T-helper 2 cell treated with Interferon-gamma antibody and Interleukin-4, amounts not matched to agents 5 μg/mL and 100 μg/mL, for 36 hours (primary cell): ENCODE data around the gene SLC3A2.
"Not testable (repeated sequence)": the region's sequence is repeated elsewhere in the genome, so short reads cannot be mapped to it uniquely, and the experiment has no call there.

Experiments
- DNase-seq: peaks from one replicate; pipeline ENCODE4 v3.0.0; 2021; ENCODE audit warnings: low spot score
- H3K27ac Mint-ChIP-seq: one replicate; pipeline ENCODE4 v1.8.0; 2021; ENCODE audit warnings: mild to moderate bottlenecking, mixed read lengths
- H3K27me3 Mint-ChIP-seq: one replicate; pipeline ENCODE4 v1.8.0; 2021; ENCODE audit warnings: low read depth, mixed read lengths
- H3K36me3 Mint-ChIP-seq: one replicate; pipeline ENCODE4 v1.8.0; 2021; ENCODE audit warnings: low read depth, mixed read lengths
- H3K4me1 Mint-ChIP-seq: one replicate; pipeline ENCODE4 v1.8.0; 2021; ENCODE audit warnings: low read depth, mixed read lengths
- H3K4me3 Mint-ChIP-seq: one replicate; pipeline ENCODE4 v1.8.0; 2022; ENCODE audit warnings: mild to moderate bottlenecking, moderate library complexity, mixed read lengths
- H3K9me3 Mint-ChIP-seq: one replicate; pipeline ENCODE4 v1.8.0; 2021; ENCODE audit warnings: mixed read lengths

The SLC3A2 gene

GRCh38 chr11:62931499-62932278, 51.0 kb downstream of the SLC3A2 start:
- peaks cover 44% of the 10 kb centered on the region for H3K27me3 Mint-ChIP-seq
- no peak for DNase-seq
- H3K27ac Mint-ChIP-seq, result no peak overlapping the region

GRCh38 chr11:62933285-62933684, 52.6 kb downstream of the SLC3A2 start:
- H3K27me3 Mint-ChIP-seq, result peaks cover 28% of the 10 kb centered on the region
- no peak overlapping the region for H3K4me3 Mint-ChIP-seq
- no peaks in the 10 kb centered on the region for H3K4me1 Mint-ChIP-seq
- H3K36me3 Mint-ChIP-seq, result no peaks in the 10 kb centered on the region
- no peak for DNase-seq
- H3K9me3 Mint-ChIP-seq, result no peaks in the 10 kb centered on the region
- no peak overlapping the region for H3K27ac Mint-ChIP-seq

More at GRCh38 chr11:62931499-62932278, 51.0 kb downstream of the SLC3A2 start:
- no peak overlapping the region for H3K4me3 Mint-ChIP-seq
- H3K9me3 Mint-ChIP-seq, result no peaks in the 10 kb centered on the region
- no peaks in the 10 kb centered on the region for H3K4me1 Mint-ChIP-seq
- no peaks in the 10 kb centered on the region for H3K36me3 Mint-ChIP-seq

- H3K9me3 Mint-ChIP-seq, result no peaks in the 10 kb centered on the region
- peaks cover 22% of the 10 kb centered on the region for H3K27me3 Mint-ChIP-seq
- no peak overlapping the region for H3K4me3 Mint-ChIP-seq
- no peaks in the 10 kb centered on the region for H3K4me1 Mint-ChIP-seq
- no peak for DNase-seq
- H3K36me3 Mint-ChIP-seq, result no peaks in the 10 kb centered on the region
- no peak overlapping the region for H3K27ac Mint-ChIP-seq
These were observed 53.2 kb downstream of the SLC3A2 start for GRCh38 chr11:62933750-62934495.

- Mint-ChIP-seq H3K27ac (no peak overlapping the region), H3K9me3 (no peaks in the 10 kb centered on the region), H3K4me3 (no peak overlapping the region), H3K36me3 (no peaks in the 10 kb centered on the region), H3K27me3 (peaks cover 18% of the 10 kb centered on the region), H3K4me1 (no peaks in the 10 kb centered on the region)
- DNase-seq, result no peak
These were observed 53.7 kb downstream of the SLC3A2 start for GRCh38 chr11:62934496-62934785.

GRCh38 chr11:62937528-62937927, 56.8 kb downstream of the SLC3A2 start:
- not testable (repeated sequence) for DNase-seq, H3K27me3 Mint-ChIP-seq, H3K9me3 Mint-ChIP-seq, H3K4me3 Mint-ChIP-seq, H3K36me3 Mint-ChIP-seq, H3K27ac Mint-ChIP-seq, H3K4me1 Mint-ChIP-seq
